DND-41 (cell line): ENCODE measurements around the gene SLC35A5.

Source experiments
- CTCF ChIP-seq: IDR thresholded peaks from 2 replicates; pipeline ENCODE4 v1.5.1; 2012; ENCODE audit warnings: borderline replicate concordance, low read length, moderate library complexity, mild to moderate bottlenecking; ENCODE audit not compliant: poor library complexity, severe bottlenecking; ENCODE audit errors: extremely low read depth
- EZH2 ChIP-seq: IDR thresholded peaks from 3 replicates; pipeline ENCODE4 v1.6.1; 2012; ENCODE audit warnings: borderline replicate concordance, low read depth, mild to moderate bottlenecking, moderate library complexity, low read length, inconsistent platforms; ENCODE audit not compliant: severe bottlenecking

GRCh38 chr3:112550859-112551258 is 11.0 kb upstream of the SLC35A5 start:
- TF ChIP-seq CTCF = no peak
- TF ChIP-seq EZH2 = no peak
